Panc1 (cell line): ENCODE data around the gene LMNA. TPM values are rescaled to one million over a fixed set of nuclear protein-coding genes. Genes with fewer than 3 reads are reported as not detected.

Experiments used
- ATAC-seq: fragments of 200-7000 bp; cut with Tn5 transposase; 2 replicates; pipeline ENCODE4 v1.9.1; 2020; ENCODE audit warnings: mild to moderate bottlenecking, moderate library complexity
- BruUV-seq: library from RNA; stranded (reverse); fragments of 400-500 nt; replicated peaks from 2 replicates; lab custom pipeline; 2021; lab: Mats Ljungman, UMichigan
- CTCF ChIA-PET: fragments of 300-600 bp; sonication (Branson Sonifier 250); formaldehyde crosslinking; loops from one replicate; lab custom pipeline; 2022; ENCODE audit warnings: antibody characterized with exemption; lab: Charles Lee
- POLR2A ChIA-PET: fragments of 300-600 bp; sonication (Branson Sonifier 250); formaldehyde crosslinking; loops from one replicate; lab custom pipeline; 2022; ENCODE audit warnings: antibody characterized with exemption; lab: Charles Lee
- DNase-seq: peaks from one replicate; pipeline ENCODE4 v3.0.0-alpha.2; 2010; ENCODE audit warnings: low read depth, low spot score
- H3K27ac ChIP-seq: 2 replicates; pipeline ENCODE4 v1.5.1; 2011; ENCODE audit warnings: mild to moderate bottlenecking, low read length, inconsistent platforms
- H3K27me3 ChIP-seq: fragments of 200-500 bp; sonication (Bioruptor generic); 2 replicates; pipeline ENCODE4 v1.6.0; 2014; ENCODE audit warnings: low read length, inconsistent platforms; ENCODE audit not compliant: control insufficient read depth, insufficient read depth
- H3K36me3 ChIP-seq: fragments of 200-500 bp; sonication (Bioruptor generic); 2 replicates; pipeline ENCODE4 v1.5.1; 2014; ENCODE audit warnings: inconsistent platforms, mild to moderate bottlenecking, low read length, moderate library complexity; ENCODE audit not compliant: control insufficient read depth, insufficient read depth
- H3K4me1 ChIP-seq: 2 replicates; pipeline ENCODE4 v1.5.1; 2011; ENCODE audit warnings: inconsistent platforms, mild to moderate bottlenecking, low read length, moderate library complexity; ENCODE audit not compliant: control insufficient read depth, insufficient read depth
- H3K4me3 ChIP-seq, 2 experiments: 2 replicates each; pipeline ENCODE4 v1.5.1; 2011 to 2012; ENCODE audit warnings: low read depth in 2 of 2, low read length in 2 of 2, mild to moderate bottlenecking in 2 of 2, inconsistent platforms in 1 of 2, moderate library complexity in 1 of 2
- H3K9me3 ChIP-seq: fragments of 200-500 bp; sonication (Bioruptor generic); 2 replicates; pipeline ENCODE4 v1.5.1; 2014; ENCODE audit warnings: low read depth, mild to moderate bottlenecking, inconsistent platforms, low read length, moderate library complexity; ENCODE audit not compliant: control insufficient read depth, insufficient read depth
- POLR2AphosphoS5 ChIP-seq: IDR thresholded peaks from 2 replicates; pipeline ENCODE4 v1.6.1; 2012; ENCODE audit warnings: mild to moderate bottlenecking, low read depth, low read length, moderate library complexity
- SIN3A ChIP-seq: IDR thresholded peaks from 2 replicates; pipeline ENCODE4 v1.6.1; 2012; ENCODE audit warnings: low read depth, mild to moderate bottlenecking, low read length, moderate library complexity, borderline replicate concordance; ENCODE audit not compliant: insufficient read depth
- TCF7L2 ChIP-seq: IDR thresholded peaks from 2 replicates; pipeline ENCODE4 v1.6.1; 2011; ENCODE audit warnings: mild to moderate bottlenecking, low read depth, low read length, inconsistent platforms
- in situ Hi-C: cut with HindIII; loops from 2 replicates; pipeline ENCODE4 v1.10.0; 2016; ENCODE audit warnings: low sequenced_read_pairs, low pct_unique_long_range_greater_than_20kb
- intact Hi-C: fragments of 100-400 bp; cut with micrococcal nuclease; formaldehyde crosslinking; loops from one replicate; pipeline ENCODE4 v1.10.0; 2022; ENCODE audit not compliant: unreplicated experiment
- total RNA-seq: library from RNA; stranded (reverse); gene quantifications from one replicate; pipeline ENCODE4 v1.2.1, GENCODE V29; 2021; ENCODE audit not compliant: unreplicated experiment
- TF ChIP-seq, protein P1 (sequence below): fragments of 450-650 bp; IDR thresholded peaks from 2 replicates; pipeline ENCODE4 v1.5.1; 2017; ENCODE audit warnings: mild to moderate bottlenecking
- TF ChIP-seq, protein P2 (sequence below), 2 experiments: IDR thresholded peaks; 2 replicates each; pipeline ENCODE4 v1.6.1; 2011 to 2012; ENCODE audit warnings: low read depth in 2 of 2, control low read depth in 1 of 2, low read length in 1 of 2, mild to moderate bottlenecking in 1 of 2, moderate library complexity in 1 of 2; ENCODE audit not compliant: insufficient read depth in 1 of 2

Gene LMNA
- total RNA-seq, 1 experiment from 2014 or later: 691 TPM

DNA sequence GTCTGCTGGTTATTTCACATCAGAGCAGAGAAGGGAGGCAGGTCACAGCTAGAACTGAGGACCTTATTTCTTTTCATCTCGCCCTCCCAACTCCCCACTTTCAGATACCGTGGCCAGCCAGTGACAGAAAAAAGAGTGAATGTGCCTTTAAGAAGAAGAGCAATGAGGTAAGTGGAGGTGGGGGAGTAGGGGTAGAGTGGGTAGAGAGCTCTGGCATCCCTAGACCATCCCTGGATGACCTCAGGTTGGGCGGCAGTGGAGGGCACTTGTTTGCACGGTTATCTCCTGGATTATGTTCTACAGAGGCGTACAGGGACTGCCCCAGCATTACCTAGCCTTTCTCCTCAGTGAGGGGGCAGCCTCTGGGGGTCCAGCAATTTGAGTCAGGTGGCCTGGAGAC is 43.5 kb downstream of the LMNA start:
- in situ Hi-C loops: no loop called here
- no peak for ATAC-seq
- Histone ChIP-seq H3K36me3 (no peaks in the 10 kb centered on the region), H3K4me3 (no peak overlapping the region), H3K27me3 (no peaks in the 10 kb centered on the region), H3K9me3 (no peaks in the 10 kb centered on the region), H3K4me1 (no peaks in the 10 kb centered on the region; the same call in 1 of the 2 replicates), H3K27ac (no peak overlapping the region)
- POLR2A ChIA-PET: interaction anchor here (0.7 kb wide), 1 partner anchor 67 kb away, joined by 4 read pairs; no protein-coding TSS in a partner anchor
- CTCF ChIA-PET: interaction anchor here (0.6 kb wide), 1 partner anchor 67 kb away, joined by 4 read pairs; no protein-coding TSS in a partner anchor
- intact Hi-C loops: no loop called here
- DNase-seq: no peak
- TF ChIP-seq POLR2AphosphoS5 (no peak), TCF7L2 (no peak), SIN3A (no peak)
- TF ChIP-seq, protein P1, sequence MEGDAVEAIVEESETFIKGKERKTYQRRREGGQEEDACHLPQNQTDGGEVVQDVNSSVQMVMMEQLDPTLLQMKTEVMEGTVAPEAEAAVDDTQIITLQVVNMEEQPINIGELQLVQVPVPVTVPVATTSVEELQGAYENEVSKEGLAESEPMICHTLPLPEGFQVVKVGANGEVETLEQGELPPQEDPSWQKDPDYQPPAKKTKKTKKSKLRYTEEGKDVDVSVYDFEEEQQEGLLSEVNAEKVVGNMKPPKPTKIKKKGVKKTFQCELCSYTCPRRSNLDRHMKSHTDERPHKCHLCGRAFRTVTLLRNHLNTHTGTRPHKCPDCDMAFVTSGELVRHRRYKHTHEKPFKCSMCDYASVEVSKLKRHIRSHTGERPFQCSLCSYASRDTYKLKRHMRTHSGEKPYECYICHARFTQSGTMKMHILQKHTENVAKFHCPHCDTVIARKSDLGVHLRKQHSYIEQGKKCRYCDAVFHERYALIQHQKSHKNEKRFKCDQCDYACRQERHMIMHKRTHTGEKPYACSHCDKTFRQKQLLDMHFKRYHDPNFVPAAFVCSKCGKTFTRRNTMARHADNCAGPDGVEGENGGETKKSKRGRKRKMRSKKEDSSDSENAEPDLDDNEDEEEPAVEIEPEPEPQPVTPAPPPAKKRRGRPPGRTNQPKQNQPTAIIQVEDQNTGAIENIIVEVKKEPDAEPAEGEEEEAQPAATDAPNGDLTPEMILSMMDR: no peak
- TF ChIP-seq, protein P2, sequence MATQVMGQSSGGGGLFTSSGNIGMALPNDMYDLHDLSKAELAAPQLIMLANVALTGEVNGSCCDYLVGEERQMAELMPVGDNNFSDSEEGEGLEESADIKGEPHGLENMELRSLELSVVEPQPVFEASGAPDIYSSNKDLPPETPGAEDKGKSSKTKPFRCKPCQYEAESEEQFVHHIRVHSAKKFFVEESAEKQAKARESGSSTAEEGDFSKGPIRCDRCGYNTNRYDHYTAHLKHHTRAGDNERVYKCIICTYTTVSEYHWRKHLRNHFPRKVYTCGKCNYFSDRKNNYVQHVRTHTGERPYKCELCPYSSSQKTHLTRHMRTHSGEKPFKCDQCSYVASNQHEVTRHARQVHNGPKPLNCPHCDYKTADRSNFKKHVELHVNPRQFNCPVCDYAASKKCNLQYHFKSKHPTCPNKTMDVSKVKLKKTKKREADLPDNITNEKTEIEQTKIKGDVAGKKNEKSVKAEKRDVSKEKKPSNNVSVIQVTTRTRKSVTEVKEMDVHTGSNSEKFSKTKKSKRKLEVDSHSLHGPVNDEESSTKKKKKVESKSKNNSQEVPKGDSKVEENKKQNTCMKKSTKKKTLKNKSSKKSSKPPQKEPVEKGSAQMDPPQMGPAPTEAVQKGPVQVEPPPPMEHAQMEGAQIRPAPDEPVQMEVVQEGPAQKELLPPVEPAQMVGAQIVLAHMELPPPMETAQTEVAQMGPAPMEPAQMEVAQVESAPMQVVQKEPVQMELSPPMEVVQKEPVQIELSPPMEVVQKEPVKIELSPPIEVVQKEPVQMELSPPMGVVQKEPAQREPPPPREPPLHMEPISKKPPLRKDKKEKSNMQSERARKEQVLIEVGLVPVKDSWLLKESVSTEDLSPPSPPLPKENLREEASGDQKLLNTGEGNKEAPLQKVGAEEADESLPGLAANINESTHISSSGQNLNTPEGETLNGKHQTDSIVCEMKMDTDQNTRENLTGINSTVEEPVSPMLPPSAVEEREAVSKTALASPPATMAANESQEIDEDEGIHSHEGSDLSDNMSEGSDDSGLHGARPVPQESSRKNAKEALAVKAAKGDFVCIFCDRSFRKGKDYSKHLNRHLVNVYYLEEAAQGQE (IDR thresholded peaks at IDR 0.05; ENCODE audit: insufficient read depth in 1 of 2, low read depth in 2 of 2, low read length in 1 of 2): no peak
- BruUV-seq: no TSS peak

DNA sequence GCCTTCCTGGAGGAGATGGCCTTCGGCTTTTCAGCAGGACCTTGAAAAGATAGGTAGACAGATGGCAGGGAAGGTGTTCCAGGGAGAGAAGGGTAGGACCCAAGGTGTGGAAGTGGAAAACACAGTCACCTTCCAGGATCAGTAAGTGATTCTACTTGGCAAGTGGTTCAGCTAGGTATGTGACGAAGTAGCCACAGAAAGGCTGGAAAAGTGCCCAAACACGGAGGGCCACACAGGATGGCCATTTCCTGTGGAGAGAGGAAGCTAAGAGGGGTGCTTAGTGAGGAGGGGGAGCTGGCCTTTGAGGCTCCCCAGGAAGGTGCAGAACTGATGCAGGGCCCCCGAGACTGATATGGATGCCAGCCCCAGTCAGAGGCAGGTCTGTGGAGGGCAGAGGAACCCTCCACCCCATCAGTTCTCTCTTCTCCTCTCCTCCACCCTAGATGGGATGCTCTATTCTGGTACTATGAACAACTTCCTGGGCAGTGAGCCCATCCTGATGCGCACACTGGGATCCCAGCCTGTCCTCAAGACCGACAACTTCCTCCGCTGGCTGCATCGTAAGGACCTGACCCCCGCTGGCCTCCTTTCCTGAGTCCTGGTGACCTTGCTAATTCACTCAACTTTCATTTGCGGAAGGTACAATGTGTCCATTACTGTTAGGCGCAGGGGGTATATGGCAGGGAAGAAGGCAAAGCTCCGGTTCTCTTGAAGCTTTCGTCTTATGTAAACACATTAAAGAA is 45.7 kb downstream of the LMNA start:
- POLR2A ChIA-PET: no interaction called here
- ATAC-seq (no peak), DNase-seq (no peak)
- H3K27ac ChIP-seq: no peak overlapping the region
- no peak overlapping the region for H3K4me3 ChIP-seq
- H3K27me3 ChIP-seq: no peaks in the 10 kb centered on the region
- in situ Hi-C loops (no loop called here), intact Hi-C loops (no loop called here)
- H3K4me1 ChIP-seq: no peaks in the 10 kb centered on the region; the same call in 1 of the 2 replicates
- no peaks in the 10 kb centered on the region for H3K36me3 ChIP-seq
- no peaks in the 10 kb centered on the region for H3K9me3 ChIP-seq
- BruUV-seq: no TSS peak
- CTCF ChIA-PET: no interaction called here
- TF ChIP-seq, protein P2 (IDR thresholded peaks at IDR 0.05; ENCODE audit: insufficient read depth in 1 of 2, low read depth in 2 of 2, low read length in 1 of 2): no peak
- no peak for TF ChIP-seq SIN3A
